Vagina (tissue), 2 donors: ENCODE data around the gene GNRH2.
"Not testable (repeated sequence)": the region's sequence is repeated elsewhere in the genome, so short reads cannot be mapped to it uniquely, and the experiment has no call there.

Source experiments
- CTCF ChIP-seq, 3 experiments: fragments of 450-650 bp in 2 of 3; fragments of 200-600 bp in 1 of 3; sonication (generic) in 1 of 3; IDR thresholded peaks; one replicate each; pipeline ENCODE4 v1.5.1; 2017 to 2019; ENCODE audit warnings: antibody characterized with exemption in 3 of 3, mild to moderate bottlenecking in 2 of 3, moderate library complexity in 2 of 3
- POLR2A ChIP-seq, 2 donors: fragments of 450-650 bp; IDR thresholded peaks; one replicate each; pipeline ENCODE4 v1.6.1; 2017; ENCODE audit warnings: antibody characterized with exemption in 2 of 2, mild to moderate bottlenecking in 2 of 2, moderate library complexity in 2 of 2

DNA sequence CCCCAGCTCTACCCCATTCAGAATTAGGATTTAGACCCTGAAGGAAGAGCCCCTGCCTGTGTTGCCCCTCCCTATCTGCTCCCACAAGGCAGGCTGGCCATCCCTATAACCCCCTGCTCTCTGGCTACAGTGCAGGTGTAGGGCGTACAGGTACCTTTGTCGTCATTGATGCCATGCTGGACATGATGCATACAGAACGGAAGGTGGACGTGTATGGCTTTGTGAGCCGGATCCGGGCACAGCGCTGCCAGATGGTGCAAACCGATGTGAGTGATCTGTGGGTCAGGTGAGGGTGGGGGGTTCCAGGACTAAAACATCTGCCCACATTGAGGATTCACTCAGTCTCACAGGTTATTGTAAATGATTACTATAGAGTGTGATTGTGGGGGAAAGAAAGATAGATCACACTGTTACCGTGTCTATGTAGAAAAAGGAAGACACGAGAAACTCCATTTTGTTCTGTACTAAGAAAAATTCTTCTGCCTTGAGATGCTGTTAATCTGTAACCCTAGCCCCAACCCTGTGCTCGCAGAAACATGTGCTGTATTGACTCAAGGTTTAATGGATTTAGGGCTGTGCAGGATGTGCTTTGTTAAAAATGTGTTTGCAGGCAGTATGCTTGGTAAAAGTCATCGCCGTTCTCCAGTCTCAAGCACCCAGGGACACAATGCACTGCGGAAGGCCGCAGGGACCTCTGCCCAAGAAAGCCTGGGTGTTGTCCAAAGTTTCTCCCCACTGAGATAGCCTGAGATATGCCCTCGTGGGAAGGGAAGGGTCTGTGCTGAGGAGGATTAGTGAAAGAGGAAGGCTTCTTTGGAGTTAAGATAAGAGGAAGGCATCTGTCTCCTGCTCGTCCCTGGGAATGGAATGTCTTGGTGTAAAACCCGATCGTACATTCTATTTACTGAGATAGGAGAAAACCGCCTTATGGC lies 20.6 kb upstream of the GNRH2 start:
- not testable (repeated sequence) for TF ChIP-seq POLR2A, CTCF (IDR thresholded peaks at IDR 0.05)
